ENCODE results near the gene TSKU.
A peak's percentile ranks its signal among the peaks of the same experiment; 100 is the strongest.

Gene TSKU

DNA sequence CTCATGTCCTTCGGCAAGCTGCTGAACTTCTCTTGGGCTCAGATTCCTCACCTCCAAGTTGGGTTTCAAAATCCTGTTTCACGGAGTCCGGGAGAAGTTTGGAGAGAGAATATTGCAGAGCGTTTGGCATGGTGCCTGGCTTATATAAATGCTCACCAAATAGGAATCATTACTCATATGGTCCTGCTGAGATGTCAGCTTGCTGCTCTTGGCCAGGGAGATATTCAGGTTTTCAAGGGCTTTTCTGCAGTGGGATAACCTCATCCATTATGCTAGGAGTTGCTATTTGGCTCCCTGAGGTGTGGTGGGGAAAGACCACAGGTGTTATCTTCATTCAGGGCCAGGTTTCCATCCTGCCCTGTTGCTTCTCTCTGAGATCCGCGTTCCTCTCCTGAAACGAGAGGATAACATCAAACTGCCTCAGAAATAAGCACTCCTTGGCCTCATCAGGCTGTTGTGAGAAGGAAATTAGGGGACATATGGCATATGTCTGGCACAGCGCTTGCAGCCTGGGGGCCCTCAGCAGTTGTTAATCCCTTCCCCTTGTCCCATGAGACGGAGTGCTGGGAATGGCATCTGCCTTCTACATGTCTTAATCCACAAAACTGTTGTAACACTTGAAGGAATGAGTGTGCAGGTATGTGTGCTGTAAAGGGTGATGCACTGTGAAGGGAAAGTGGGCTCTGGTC lies 47.6 kb downstream of the TSKU start:
- no peak for DNase-seq

DNA sequence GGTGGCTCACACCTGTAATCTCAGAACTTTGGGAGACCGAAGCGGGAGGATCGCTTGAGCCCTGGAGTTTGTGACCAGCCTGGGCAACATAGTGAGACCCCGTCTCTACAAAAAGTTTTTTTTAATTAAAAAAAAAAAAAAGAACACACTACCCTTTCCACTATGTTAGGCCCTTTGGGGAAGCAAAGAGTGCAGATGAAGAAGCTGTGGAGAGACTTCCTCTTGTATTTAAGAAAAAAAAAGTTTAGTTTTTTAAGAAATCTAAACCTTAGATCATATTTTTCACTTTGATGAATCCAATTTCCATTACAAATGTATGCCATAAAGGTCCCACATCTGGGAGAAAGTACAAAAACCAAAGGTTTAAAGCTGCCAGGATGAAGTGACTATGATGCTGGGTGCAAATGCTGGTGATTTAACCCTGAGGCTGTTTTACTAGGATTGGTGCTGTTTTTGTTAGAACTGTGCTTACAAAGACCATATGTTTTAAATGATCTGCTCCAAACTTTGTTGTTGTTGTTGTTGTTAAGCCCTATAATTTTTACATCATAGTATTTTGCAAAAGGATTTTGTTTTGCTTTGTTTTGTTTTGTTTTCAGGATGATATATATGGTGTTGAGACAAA lies 48.6 kb downstream of the TSKU start:
- no peak for DNase-seq

DNA sequence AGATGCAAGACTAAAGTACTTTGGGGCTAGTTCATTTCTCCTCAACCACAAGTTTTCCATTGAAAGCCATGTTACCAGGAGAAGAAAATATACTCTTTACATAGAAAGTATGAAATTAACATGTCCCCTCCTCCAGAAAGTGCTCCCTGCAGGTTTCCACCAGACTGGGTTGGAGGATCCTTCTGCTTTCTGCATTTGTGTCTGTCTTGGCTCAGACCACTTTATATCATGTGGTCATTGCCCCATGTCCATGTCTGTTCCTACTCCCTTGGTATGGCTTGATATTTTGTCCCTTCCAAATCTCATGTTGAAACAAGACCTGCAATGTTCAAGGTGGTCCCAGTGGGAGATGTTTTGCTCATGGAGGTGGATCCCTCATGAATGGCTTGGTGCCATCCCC lies 49.2 kb downstream of the TSKU start:
- DNase-seq = no peak

DNA sequence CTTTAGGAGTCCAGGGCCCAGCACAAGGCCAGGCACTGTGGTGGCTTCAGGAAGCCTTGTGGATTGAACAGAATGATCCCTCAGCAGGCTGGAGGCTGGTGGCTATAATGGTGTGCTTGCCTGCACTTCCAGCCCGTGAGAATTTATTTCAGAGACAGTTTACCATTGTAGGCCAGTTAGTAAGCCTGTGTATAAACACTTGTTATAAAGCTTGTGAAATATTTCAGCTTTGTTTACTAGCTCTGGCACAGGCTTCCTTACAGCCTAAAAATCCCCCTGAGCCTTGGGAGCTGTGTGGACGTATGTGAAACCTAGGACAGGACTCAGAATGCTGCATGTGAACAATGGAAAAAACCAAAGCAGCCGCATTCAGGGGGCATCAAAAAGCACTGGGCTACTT lies 51.0 kb downstream of the TSKU start:
- no peak for DNase-seq

DNA sequence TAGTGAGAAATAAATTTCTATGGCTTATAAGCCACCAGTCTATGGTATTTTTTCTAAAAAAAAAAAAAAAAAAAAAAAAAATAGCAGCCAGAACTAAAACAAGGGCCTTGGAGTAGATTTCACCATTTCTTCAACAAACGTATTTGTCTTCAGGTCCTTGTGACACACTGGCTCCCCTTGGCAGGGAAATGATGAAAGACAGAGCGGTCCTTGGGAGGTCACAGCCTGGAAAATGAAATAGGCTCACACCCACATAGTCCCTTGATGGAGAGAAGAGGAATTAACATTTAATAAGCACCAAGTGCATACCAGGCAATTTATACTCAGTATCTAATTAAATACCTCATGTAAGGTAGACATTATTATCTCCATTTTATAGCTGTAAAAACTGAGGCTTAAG lies 51.9 kb downstream of the TSKU start:
- no peak for DNase-seq

DNA sequence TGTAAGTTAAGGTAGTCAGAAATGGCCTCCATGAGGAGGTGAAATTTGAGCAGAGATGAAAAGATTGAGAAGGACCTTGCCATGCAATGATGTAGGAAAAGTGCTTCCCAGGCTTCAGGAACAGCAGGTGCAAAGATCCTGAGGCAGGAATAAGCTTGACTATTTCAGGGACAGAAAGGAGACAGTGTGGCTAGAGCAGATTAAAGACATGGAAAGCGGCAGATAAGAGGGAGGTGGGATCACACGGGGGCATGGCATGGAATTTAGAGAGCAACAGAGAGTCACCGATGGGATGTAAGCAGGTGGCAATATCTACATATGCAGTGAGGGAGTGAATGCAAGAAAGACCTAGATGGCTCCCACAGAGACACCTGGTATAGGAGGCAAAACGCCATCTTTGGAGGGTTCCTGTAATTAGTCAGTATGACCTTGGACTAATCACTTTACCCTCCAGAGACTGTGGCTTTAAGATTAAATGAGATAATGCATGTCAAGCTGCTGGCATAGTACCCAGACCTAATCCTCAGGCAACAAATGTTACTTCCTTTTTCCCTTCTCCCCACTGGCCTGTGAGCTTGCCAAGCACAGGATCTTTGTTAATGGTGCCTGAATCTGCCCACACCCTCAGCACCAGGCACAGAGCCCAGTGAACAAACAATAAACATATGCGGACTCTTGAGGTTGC lies 52.9 kb downstream of the TSKU start:
- peak; percentile 91 for DNase-seq

DNA sequence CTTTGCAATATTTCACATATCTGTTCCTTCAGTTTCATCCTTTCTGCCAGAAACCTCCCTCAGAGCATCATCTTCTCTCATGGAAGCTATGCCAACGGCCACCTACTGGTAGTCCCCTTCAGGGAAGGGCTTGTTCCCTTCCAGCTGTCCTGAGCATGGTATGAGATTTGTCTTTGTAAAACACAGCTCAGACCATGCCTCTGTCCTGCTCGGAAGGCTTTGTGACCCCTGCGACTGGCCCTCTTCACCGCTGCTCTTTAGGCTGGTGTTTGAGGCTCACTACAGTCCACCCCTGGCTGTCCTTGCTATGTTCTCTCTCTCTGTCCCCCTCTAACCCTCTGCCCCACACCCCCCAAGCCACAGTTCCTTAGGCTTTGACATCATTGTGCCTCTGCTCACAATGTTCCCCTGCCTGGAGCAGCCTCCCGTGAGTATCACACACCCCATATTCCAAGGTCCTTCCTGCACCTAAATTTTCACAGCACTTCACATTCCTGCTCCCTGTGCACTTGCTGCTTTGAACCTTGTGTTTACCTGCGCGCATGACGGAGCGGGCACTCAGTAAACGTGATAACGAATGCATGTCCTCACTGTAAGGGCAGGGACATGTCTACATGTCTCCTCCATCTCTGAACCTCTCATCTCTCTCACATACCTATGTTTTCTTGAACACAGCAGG lies 53.6 kb downstream of the TSKU start:
- no peak for DNase-seq

DNA sequence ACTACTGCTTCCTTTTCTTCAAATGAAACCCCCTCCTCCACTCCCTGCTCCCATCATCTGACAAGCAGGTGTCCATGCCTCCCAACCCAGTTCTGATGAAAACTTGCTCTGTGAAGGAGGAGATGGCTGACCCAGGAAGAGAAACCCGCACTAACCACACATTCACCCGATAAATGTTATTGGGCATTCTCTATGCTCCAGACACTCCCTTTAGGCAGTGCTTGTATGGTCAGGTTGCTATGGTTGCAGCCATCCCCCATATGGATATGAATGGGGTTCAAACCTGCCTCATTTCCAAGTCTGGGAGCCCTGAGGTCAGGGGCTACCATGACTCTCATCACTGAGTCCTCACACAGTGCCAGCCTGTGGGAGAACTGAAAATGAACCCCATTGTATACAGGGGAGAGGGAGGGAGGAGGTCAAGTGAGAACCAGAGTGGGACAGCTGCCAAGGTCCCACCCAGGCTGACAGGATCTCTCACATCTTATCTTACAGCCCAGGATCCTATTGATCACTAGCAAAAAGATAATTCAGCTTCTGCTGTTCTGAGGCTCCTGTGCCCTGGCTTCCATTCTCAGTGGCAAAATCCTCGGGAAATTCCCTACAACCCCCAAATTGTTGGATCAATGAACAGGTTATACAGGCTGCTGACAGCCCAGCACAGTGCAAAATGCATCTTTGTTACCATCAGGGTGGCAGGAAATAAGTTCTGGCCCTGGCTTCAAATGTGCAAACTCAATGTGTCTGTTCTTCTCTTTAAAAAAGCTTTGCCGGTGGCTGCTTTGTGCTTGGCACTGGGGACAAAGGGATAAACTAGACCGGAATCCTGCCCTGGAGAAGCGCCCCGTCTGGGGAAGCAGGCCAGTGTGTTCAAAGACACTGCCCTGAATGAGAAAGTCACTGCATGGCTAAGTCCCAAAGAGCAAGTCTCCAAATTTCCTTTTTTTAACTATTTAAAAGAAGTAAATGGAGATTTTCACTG lies 54.8 kb downstream of the TSKU start:
- no peak for DNase-seq

DNA sequence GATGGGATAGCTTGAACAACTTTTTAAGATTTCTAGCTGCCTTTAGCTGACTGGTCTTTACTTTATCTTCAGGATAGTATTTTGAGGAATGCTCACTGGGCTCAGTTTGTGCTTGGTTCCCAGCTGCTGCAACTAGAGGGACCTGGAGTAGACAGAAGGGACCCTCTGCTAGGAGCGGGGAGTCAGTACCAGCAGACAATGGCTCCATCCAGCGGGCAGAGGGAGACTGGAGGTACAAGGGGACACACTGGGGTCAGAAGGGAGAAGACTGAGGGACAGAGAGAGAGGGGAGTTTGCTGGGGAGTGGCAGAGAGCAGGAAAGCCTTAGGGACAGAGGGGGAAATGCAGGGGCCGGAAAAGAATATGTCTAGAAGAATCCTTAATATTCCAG lies 55.5 kb downstream of the TSKU start:
- no peak for DNase-seq

DNA sequence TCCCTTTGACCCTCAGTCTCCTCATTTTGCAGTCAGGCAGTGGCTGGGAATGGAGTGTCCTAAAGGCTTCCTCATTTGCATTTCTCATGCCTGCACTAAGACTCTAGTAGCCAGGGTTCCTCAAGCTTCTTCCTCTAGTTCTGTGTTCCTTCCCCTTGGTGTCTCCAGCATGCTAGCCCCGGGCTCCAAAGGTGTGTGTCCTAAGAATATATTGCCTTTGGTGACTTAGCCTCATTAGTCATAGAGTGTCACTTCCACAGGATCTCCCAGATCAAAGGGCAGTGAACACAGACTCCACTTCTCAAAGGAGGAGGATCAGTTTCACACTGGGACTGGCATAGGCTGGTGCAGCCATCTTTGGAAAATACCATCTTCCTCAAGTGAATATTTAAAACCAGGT lies 56.2 kb downstream of the TSKU start:
- no peak for DNase-seq

DNA sequence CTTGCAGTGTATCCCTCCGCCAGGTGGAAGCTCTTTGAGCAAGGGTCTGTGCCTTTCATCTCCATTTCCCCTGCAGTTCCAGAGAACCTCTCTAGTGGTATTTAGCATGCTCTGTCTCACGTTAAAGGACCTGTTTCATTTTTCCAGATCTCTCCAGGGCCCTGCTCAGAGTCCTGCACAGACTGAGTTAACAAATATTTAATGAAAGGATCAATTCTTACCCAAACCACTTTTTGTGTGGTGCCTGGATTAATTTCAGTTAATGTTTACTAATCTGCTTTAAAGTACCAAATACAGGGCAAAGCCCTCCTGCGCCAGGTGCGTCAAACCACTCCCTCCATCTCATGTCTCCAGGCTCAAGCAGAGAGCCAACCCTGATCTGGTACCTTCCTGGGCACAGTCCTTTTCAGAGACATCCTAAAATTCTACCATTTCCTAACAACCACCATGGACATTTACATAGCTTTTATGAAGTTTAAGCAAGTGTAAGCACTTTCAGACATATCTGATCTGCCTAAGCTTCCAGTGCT lies 58.8 kb downstream of the TSKU start:
- DNase-seq = no peak

DNA sequence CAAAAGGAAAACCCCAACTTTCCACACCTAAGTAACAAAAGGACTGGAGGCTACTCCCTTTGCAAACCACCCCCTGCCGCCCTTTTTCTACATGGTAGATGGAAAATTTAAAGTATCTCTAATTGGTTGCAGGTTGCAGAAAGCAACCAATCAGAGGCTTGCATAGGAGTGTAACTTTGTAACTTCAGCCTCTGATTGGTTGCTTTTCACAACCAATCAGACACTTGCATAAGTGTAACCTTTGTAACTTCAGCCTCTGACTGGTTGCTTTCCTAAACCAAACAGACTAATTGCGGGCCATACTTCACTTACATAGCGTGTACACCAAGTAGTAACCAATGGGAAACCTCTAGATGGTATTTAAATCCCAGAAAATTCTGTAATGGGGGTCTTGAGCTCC lies 60.8 kb downstream of the TSKU start:
- DNase-seq = no peak

DNA sequence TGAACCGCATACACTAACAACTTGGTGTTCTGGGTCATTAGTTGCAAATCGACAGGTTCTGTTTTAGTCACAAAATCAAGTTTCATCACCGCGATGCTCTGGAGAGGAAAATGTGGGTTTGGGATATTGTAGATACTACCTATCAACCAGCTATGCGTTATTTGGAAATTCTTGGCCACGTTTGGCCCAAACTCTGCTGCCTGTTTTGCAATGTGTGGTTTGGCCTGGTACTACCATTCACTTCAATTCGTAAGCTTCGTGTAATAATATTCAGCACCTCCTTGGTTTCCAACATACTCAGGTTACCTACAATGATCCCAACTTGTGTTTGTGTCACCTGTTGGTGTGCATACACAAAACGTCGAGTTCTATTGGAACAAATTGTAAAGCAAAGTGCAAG lies 61.4 kb downstream of the TSKU start:
- no peak for DNase-seq

DNA sequence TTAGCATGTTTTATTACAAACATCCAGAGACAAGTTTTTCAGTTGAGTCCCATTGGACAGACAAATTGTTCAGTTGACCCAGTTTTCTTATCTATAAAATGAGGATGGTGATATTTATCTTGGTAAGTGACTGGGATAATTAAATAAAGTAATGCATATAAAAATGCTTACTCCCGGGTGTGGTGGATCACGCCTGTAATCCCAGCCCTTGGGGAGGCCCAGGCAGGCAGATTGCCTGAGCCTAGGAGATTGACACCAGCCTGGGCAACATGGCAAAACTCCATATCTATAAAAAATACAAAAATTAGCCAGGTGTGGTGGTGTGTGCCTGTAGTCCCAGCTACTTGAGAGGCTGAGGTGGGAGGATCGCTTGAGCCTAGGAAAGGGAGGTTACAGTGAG lies 61.9 kb downstream of the TSKU start:
- no peak for DNase-seq

DNA sequence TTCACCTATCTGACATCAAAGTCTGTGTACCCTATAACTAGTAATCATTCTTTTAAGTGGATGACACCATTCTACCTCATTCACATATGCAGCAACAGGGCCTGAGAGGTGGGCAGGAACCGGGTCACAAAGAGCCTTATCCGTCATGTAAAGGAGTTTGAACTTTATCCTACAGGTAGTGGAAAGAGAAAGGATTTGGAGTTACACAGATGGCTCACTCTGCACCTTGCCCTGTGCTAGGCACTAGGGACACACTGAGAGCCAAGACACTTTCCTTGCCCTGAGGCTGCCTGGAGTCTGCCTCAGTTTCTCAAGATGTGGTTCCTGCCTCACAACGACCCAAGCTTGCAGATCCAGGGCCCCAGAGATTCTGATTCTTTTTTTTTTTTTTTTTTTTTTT lies 63.3 kb downstream of the TSKU start:
- DNase-seq = no peak
